H54 (cell line): ENCODE results near the gene CFAP43.
"Not testable (repeated sequence)": the region's sequence is repeated elsewhere in the genome, so short reads cannot be mapped to it uniquely, and the experiment has no call there.

Experiments
- DNase-seq: peaks from one replicate; pipeline ENCODE4 v3.0.0; 2011; ENCODE audit warnings: low spot score, mixed read lengths; ENCODE audit not compliant: insufficient read length
- FAIRE-seq: peaks from 3 replicates; lab custom pipeline; 2011; peaks lifted over from hg19 to GRCh38; lab: Jason Lieb, UNC
- POLR2A ChIP-seq: IDR thresholded peaks from 2 replicates; pipeline ENCODE4 v1.6.1; 2011; ENCODE audit warnings: low read depth, mild to moderate bottlenecking, low read length

The CFAP43 gene

GRCh38 chr10:104251443-104251842, 19.3 kb upstream of the CFAP43 start:
- no peak for FAIRE-seq
- no peak for TF ChIP-seq POLR2A

GRCh38 chr10:104250371-104250770, 18.2 kb upstream of the CFAP43 start:
- TF ChIP-seq POLR2A: no peak
- FAIRE-seq: no peak

More at GRCh38 chr10:104251443-104251842, 19.3 kb upstream of the CFAP43 start:
- no peak for DNase-seq

DNA sequence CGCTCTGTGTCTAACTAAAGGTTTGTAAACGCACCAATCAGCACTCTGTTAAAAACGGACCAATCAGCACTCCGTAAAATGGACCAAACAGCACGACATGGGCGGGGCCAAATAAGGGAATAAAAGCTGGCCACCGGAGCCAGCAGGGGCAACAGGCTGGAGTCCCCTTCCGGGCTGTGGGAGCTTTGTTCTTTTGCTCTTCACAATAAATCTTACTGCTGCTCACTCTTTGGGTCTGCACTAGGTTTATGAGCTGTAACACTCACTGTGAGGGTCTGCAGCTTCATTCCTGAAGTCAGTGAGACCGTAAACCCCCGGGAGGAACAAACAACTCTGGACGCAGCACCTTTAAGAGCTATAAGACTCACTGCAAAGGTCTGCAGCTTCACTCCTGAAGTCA, 16.8 kb upstream of the CFAP43 start:
- FAIRE-seq: not testable (repeated sequence)

More at GRCh38 chr10:104250371-104250770, 18.2 kb upstream of the CFAP43 start:
- no peak for DNase-seq

DNA sequence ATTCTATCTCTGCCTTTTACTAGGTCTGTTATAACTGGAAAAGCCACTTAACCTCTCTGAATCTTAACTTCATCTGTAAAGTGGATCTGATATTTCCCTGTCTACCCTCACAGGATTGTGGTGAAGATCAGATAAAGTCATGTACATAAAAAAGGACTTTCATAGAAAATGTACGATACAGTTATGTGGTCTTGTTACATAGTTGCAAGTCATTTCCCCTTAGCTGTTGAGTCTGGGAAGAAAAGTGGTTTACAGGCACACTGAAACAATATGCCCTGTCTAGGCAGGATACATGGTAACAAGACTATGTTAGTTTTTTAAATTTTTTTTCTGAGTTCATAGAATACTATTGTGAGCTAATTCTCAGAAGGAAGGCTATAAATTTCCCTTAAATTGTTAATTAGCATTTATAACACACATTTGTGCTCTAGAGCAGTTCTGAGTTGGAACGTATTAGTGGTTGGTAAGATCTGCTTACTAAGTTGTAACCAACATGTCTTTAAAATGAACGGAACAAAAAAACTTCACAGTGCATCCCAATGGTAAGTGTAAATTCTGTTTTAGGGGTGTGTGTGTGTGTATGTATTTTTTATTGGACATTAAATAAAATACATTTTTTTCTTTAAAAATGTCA, 15.5 kb upstream of the CFAP43 start:
- no peak for TF ChIP-seq POLR2A
- FAIRE-seq: no peak
- no peak for DNase-seq

More for the DNA sequence above, 16.8 kb upstream of the CFAP43 start:
- not testable (repeated sequence) for DNase-seq

DNA sequence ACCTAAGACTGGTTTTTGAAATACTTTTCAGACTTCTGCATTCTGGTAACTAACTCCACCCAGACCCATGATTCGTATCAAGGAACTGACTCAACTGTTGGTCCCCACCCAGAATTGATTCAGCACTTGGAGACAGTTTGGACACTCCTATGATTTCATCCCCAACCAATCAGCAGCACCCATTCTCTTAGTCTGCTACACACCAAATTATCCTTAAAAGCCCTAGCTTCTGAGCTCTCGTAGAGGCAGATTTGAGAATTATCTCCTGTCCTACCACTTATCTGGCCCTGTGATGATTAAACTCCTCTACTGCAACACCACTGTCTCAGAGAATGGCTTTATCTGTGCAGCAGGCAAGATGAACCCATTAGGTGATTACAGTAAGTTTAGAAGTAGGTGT, 14.8 kb upstream of the CFAP43 start:
- FAIRE-seq (peak; percentile 15), DNase-seq (no peak)
- TF ChIP-seq POLR2A: no peak

GRCh38 chr10:104245066-104245632, 13.0 kb upstream of the CFAP43 start:
- FAIRE-seq (no peak), DNase-seq (no peak)
- TF ChIP-seq POLR2A: no peak

DNA sequence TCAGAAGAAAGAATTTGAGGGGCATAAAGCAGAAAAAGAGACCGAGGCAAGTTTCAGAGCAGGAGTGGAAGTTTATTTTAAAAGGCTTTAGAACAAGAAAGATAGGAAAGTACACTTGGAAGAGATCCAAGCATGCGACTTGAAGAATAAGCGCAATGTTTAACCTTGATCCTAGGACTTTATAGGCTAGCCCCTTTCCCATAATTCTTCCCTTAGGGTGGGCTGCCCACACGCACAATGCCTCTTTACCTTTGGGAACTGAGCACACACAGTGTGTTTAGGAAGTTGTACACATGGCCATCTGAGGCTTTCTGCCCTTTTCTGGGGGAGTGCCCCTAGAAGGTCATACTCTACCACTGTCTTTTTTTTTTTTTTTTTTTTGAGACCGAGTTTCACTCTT, 11.3 kb upstream of the CFAP43 start:
- no peak for TF ChIP-seq POLR2A
- FAIRE-seq: no peak

GRCh38 chr10:104243009-104243408, 10.8 kb upstream of the CFAP43 start:
- not testable (repeated sequence) for DNase-seq, FAIRE-seq

More for the DNA sequence above, 11.3 kb upstream of the CFAP43 start:
- DNase-seq: no peak

- no peak for FAIRE-seq
- no peak for DNase-seq
- TF ChIP-seq POLR2A: no peak
These were observed 10.4 kb upstream of the CFAP43 start for GRCh38 chr10:104242545-104242944.

GRCh38 chr10:104240078-104240477, 7.9 kb upstream of the CFAP43 start:
- no peak for TF ChIP-seq POLR2A
- FAIRE-seq (no peak), DNase-seq (no peak)

DNA sequence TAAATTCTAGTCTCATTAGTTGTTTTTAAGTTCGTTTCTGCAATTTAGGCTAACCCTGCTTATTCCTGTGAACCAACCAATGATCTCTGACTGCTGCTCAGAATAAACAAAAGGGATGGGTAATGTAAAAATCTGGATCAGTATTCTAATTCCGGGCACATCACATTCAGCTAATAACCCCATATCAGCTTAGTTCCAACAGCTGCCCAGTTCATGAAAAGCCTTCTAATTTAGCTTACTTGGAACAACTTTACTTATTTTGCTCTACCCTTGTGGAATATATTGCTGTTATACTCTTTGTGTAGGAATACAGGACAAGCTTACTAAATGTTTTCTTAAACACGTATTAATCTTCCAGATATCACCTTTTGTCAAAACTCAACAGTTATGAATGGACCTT, 3.6 kb upstream of the CFAP43 start:
- DNase-seq: no peak
- TF ChIP-seq POLR2A: no peak
- no peak for FAIRE-seq

DNA sequence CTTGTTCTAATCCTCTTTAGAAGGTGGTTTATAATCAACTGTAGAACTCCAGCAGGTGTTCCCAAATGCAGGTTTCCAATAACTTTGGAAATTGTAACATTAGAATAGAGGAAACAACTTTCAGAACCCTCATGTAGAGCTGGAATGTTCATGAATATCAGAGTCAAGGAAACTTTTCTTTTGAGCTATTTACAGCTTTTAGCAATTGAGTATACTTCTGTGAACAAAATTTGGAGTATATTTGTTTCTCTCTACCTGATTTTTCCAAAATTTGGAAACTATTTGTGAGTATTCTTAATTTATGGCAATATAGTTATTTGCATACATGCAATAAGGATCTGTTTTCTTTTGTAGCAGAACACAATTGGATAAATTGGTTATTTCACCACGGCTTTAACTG, 2.8 kb upstream of the CFAP43 start:
- DNase-seq (no peak), FAIRE-seq (no peak)
- TF ChIP-seq POLR2A: no peak

GRCh38 chr10:104233817-104234216, 1.7 kb upstream of the CFAP43 start:
- DNase-seq (no peak), FAIRE-seq (no peak)
- TF ChIP-seq POLR2A: no peak

DNA sequence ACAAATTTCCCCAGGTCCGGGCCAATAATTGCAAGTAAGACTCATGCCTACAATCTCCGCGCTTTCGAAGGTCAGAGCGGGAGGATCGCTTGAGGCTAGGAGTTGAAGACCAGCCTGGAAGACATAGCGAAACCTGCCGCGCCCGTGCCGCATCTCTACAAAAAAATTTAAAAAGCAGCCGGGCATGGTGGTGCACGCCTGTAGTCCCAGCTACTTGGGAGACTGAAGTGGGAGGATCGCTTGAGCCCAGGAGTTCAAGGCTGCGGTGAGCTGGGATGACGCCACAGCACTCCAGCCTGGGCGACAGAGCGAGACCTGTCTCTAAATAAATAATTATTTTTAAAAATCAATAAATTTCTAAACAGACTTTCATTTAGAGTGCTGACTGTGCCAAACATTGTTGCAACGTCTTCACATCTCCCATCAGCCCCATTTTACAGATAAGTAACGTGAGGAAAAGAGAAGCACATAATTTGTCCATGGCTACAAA, 494 bp upstream of the CFAP43 start:
- FAIRE-seq (no peak), DNase-seq (no peak)
- no peak for TF ChIP-seq POLR2A

GRCh38 chr10:104230490-104230889, 1.7 kb downstream of the CFAP43 start:
- TF ChIP-seq POLR2A: no peak
- FAIRE-seq (no peak), DNase-seq (no peak)
